Gastrocnemius medialis (tissue), 4 donors: ENCODE data around the gene POLN. TPM values are rescaled to one million over a fixed set of nuclear protein-coding genes. Genes with fewer than 3 reads are reported as not detected.

Experiments used
- ATAC-seq, 2 donors: fragments of 150-250 bp; one replicate each; pipeline ENCODE4 v1.9.1; 2016
- DNase-seq, 2 donors: peaks; one replicate each; pipeline ENCODE4 v3.0.0-alpha.2; 2019
- H3K27ac ChIP-seq, 4 donors: fragments of 200-600 bp; sonication (generic); 1 replicate in 1 of 4; 2 replicates in 3 of 4; pipeline ENCODE4 v1.5.1; 2016 to 2018; ENCODE audit warnings: mild to moderate bottlenecking in 2 of 4, moderate library complexity in 1 of 4
- H3K27me3 ChIP-seq, 3 donors: fragments of 200-600 bp; sonication (generic) in 2 of 3; 1 replicate in 1 of 3; 2 replicates in 2 of 3; pipeline versions ENCODE4 v1.5.1 to v1.6.0; 2016 to 2019; ENCODE audit warnings: mild to moderate bottlenecking in 1 of 3, moderate library complexity in 1 of 3
- H3K36me3 ChIP-seq, 2 donors: fragments of 200-600 bp; sonication (generic) in 1 of 2; one replicate each; pipeline ENCODE4 v1.5.1; 2017 to 2018
- H3K4me1 ChIP-seq, 2 donors: fragments of 200-600 bp; sonication (generic) in 1 of 2; one replicate each; pipeline ENCODE4 v1.5.1; 2016 to 2017; ENCODE audit warnings: mild to moderate bottlenecking in 2 of 2
- H3K4me3 ChIP-seq, 4 donors: fragments of 200-600 bp; sonication (generic) in 3 of 4; 1 replicate in 1 of 4; 2 replicates in 3 of 4; pipeline ENCODE4 v1.5.1; 2016 to 2019; ENCODE audit warnings: mild to moderate bottlenecking in 2 of 4
- H3K9me3 ChIP-seq, 3 donors: fragments of 200-600 bp; sonication (generic) in 2 of 3; 1 replicate in 1 of 3; 2 replicates in 2 of 3; pipeline ENCODE4 v1.5.1; 2016 to 2019
- POLR2A ChIP-seq, 2 donors: fragments of 450-650 bp; IDR thresholded peaks; one replicate each; pipeline ENCODE4 v1.6.1; 2017; ENCODE audit warnings: antibody characterized with exemption in 2 of 2, mild to moderate bottlenecking in 2 of 2, moderate library complexity in 2 of 2
- in situ Hi-C, 4 donors: fragments of 200-750 bp; cut with MboI; loops; one replicate each; pipeline versions ENCODE4 v1.15.0 to v1.8.0; 2017; ENCODE audit warnings: low sequenced_read_pairs in 4 of 4
- intact Hi-C: fragments of 100-400 bp; cut with DNase I; formaldehyde crosslinking; loops from one replicate; pipeline ENCODE4 v1.15.1; 2023; ENCODE audit warnings: low total_unique reads
- total RNA-seq, 4 donors: library from RNA; depleted of rRNA; stranded (reverse); fragments of >200 nt; gene quantifications; one replicate each; pipeline versions ENCODE4 v1.1.0 to v1.2.3, GENCODE V29; 2016
- TF ChIP-seq, protein P1 (sequence below), 5 experiments: fragments of 450-650 bp in 3 of 5; fragments of 200-600 bp in 2 of 5; sonication (generic) in 2 of 5; IDR thresholded peaks in 4 of 5; conservative IDR thresholded peaks in 1 of 5; 1 replicate in 4 of 5; 2 replicates in 1 of 5; pipeline ENCODE4 v1.5.1; 2016 to 2019; ENCODE audit warnings: antibody characterized with exemption in 5 of 5, mild to moderate bottlenecking in 3 of 5, moderate library complexity in 3 of 5

POLN gene
- total RNA-seq, 4 donors from 2014 or later = 0.71 to 2.0 (median 0.86) TPM; not detected in 1

DNA sequence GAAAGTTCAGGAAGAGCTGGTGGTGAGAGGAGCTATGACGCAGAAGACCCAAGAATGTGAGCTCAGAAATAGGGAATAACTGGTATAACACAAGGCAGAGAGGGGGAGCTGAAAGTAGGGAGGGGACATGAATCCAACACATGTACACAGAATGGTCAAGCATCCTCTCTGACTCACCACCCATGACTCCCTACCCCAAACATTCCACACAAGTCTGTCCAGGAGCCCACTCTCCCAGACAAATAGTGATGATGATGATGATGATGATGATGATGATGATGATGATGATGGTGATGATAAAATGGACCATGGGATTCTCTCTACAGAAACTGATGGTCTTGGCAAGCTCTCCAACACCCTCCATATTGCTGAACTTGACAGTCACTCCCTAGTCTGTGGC, 136.4 kb downstream of the POLN start:
- Histone ChIP-seq H3K27ac (no peak overlapping the region), H3K4me1 (no peaks in the 10 kb centered on the region), H3K4me3 (no peak overlapping the region), H3K27me3 (no peaks in the 10 kb centered on the region), H3K9me3 (peaks cover 0 to 15% (median 0%) of the 10 kb centered on the region in 3 donors), H3K36me3 (no peaks in the 10 kb centered on the region)
- in situ Hi-C loops (no loop called here), intact Hi-C loops (no loop called here)
- DNase-seq (no peak), ATAC-seq (no peak)
- TF ChIP-seq POLR2A (IDR thresholded peaks at IDR 0.05) = no peak
- TF ChIP-seq, protein P1, sequence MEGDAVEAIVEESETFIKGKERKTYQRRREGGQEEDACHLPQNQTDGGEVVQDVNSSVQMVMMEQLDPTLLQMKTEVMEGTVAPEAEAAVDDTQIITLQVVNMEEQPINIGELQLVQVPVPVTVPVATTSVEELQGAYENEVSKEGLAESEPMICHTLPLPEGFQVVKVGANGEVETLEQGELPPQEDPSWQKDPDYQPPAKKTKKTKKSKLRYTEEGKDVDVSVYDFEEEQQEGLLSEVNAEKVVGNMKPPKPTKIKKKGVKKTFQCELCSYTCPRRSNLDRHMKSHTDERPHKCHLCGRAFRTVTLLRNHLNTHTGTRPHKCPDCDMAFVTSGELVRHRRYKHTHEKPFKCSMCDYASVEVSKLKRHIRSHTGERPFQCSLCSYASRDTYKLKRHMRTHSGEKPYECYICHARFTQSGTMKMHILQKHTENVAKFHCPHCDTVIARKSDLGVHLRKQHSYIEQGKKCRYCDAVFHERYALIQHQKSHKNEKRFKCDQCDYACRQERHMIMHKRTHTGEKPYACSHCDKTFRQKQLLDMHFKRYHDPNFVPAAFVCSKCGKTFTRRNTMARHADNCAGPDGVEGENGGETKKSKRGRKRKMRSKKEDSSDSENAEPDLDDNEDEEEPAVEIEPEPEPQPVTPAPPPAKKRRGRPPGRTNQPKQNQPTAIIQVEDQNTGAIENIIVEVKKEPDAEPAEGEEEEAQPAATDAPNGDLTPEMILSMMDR (IDR thresholded peaks at IDR 0.05 in 4 of 5, conservative IDR thresholded peaks at IDR 0.05 in 1 of 5) = no peak

DNA sequence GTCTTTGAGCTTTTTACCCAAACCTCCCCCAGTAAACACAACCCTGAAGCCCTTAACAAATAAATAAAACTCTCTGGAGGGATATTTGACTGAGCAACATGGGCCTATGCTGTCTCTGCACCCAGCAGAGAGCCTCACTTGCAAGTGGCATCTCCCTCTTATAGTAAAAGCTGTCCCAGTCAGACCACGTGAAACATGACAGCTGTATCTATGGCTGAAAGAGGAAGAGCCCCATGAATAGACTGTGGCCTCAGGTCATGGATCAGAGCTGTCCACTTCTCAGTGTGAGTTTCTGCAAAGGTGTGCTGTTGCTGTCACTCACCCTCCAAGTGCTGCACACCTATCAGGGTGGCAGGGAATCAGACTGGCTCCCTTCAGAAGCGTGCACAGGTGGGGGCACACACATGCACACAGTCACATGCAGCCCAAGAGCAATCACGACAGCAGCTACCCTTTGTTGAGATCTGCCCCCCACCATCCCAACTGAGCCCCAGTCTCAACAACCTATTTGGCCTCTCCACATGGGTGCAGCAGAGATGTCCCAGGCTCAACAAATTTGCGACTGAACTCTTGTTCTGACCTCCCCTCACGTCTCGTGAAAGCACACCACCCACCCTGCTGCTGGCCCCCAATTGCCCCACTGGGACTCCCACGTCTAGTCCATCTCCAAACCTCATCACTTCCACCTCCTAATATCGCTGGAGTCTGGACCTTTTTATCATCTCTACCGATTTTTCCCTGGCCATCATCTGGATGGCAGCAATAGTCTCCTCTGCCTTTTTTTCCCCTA, 137.2 kb downstream of the POLN start:
- ATAC-seq (no peak), DNase-seq (no peak)
- H3K4me3 ChIP-seq = no peak overlapping the region
- H3K9me3 ChIP-seq = peaks cover 0 to 15% (median 0%) of the 10 kb centered on the region in 3 donors
- H3K36me3 ChIP-seq = no peaks in the 10 kb centered on the region
- TF ChIP-seq, protein P1 (IDR thresholded peaks at IDR 0.05 in 4 of 5, conservative IDR thresholded peaks at IDR 0.05 in 1 of 5) = no peak
- TF ChIP-seq POLR2A (IDR thresholded peaks at IDR 0.05) = no peak
- no peak overlapping the region for H3K27ac ChIP-seq
- in situ Hi-C loops (no loop called here), intact Hi-C loops (no loop called here)
- H3K27me3 ChIP-seq = no peaks in the 10 kb centered on the region
- H3K4me1 ChIP-seq = no peaks in the 10 kb centered on the region

DNA sequence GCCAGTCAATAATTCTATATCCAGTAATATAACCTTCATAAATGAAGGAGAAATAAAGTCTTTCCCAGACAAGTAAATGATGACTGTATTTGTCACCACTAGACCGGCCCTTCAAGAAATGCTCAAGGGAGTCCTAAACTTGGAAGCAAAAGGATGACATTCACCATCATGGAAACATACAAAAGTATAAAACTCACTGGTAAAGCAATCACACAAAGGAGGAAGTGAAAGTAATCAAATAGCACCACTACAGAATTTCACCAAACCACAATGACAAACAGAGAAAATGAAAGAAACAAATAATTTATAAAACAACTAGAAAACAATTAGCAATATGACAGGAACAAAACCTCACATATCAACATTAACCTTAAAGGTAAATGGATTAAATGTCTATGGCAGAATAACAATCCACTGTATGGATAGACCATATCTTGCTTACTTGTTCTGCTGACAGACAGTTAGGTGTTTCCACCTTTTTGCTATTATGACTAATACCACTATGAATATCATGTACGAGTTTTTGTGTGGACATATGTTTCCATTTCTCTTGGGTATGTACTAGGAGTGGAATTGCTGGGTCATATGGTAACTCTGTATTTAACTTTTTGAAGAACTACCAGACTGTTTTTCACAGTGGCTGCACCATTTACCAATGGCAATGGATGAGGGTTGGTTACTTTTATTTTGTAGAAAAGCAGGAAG, 137.9 kb downstream of the POLN start:
- peaks cover 0 to 15% (median 0%) of the 10 kb centered on the region in 3 donors for H3K9me3 ChIP-seq
- no peaks in the 10 kb centered on the region for H3K4me1 ChIP-seq
- no peak for ATAC-seq
- H3K27ac ChIP-seq = no peak overlapping the region
- intact Hi-C loops = no loop called here
- DNase-seq = no peak
- H3K27me3 ChIP-seq = no peaks in the 10 kb centered on the region
- H3K4me3 ChIP-seq = no peak overlapping the region
- no peaks in the 10 kb centered on the region for H3K36me3 ChIP-seq
- TF ChIP-seq, protein P1 (IDR thresholded peaks at IDR 0.05 in 4 of 5, conservative IDR thresholded peaks at IDR 0.05 in 1 of 5) = no peak
- no peak for TF ChIP-seq POLR2A (IDR thresholded peaks at IDR 0.05)
- in situ Hi-C loops = no loop called here

DNA sequence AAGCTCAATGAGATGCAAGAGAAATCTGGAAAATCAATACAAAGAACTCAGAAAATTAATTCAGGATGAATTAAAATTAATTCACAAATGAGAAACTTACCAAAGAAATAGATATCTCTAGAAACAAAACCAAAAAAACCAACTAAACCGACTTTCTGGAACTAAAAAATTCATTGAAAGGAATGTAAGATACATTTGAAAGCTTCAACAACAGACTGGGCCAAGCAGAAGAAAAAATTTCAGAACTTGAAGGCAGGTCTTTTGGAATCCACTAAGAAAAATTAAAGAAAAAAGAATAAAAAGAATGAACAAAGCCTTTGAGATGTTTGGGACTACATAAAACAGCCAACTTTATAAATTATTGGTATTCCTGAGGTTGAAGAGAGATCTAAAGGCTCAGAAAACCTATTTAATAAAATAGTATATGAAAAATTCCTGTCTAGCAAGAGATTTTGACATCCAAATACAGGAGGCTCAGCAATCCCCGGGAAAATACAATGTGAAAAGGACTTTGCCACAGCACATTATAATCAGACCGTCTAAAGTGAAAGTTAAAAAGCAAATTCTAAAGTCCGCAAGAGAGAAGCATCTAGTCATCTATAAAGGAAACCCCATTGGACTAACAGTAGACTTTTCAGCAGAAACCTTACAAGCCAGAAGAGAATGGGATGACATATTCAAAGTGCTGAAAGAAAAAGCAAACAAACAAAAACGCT, 138.6 kb downstream of the POLN start:
- in situ Hi-C loops = no loop called here
- no peak for DNase-seq
- H3K9me3 ChIP-seq = peaks cover 0 to 15% (median 0%) of the 10 kb centered on the region in 3 donors

More for the DNA sequence above, 138.6 kb downstream of the POLN start:
- Histone ChIP-seq H3K27ac (no peak overlapping the region), H3K4me3 (no peak overlapping the region), H3K27me3 (no peaks in the 10 kb centered on the region), H3K4me1 (no peaks in the 10 kb centered on the region), H3K36me3 (no peaks in the 10 kb centered on the region)
- TF ChIP-seq, protein P1 (IDR thresholded peaks at IDR 0.05 in 4 of 5, conservative IDR thresholded peaks at IDR 0.05 in 1 of 5) = no peak
- TF ChIP-seq POLR2A (IDR thresholded peaks at IDR 0.05) = no peak
- ATAC-seq = no peak
- intact Hi-C loops = no loop called here
